GM18868 (cell line): ENCODE results near the gene TMSB15A.
"Not testable (repeated sequence)": the region's sequence is repeated elsewhere in the genome, so short reads cannot be mapped to it uniquely, and the experiment has no call there.

Source experiments
- ATAC-seq: cut with Tn5 transposase; IDR thresholded peaks from one replicate; pipeline ENCODE4 v1.9.1; 2021; ENCODE audit warnings: mild to moderate bottlenecking, moderate library complexity; ENCODE audit not compliant: unreplicated experiment

Gene TMSB15A

GRCh38 chrX:102515975-102516941, at the start of gene TMSB15A:
Gene TMSB15A, minus strand, starts transcription at chrX:102516739.
- peak; percentile 97 for ATAC-seq

GRCh38 chrX:102560423-102561068, 44.0 kb upstream of the TMSB15A start:
- no peak for ATAC-seq

- ATAC-seq: no peak
Measured at GRCh38 chrX:102558607-102559006, 42.1 kb upstream of the TMSB15A start.

- ATAC-seq: no peak
Measured at GRCh38 chrX:102548231-102548630, 31.7 kb upstream of the TMSB15A start.

GRCh38 chrX:102546828-102547493, 30.4 kb upstream of the TMSB15A start:
- no peak for ATAC-seq

- not testable (repeated sequence) for ATAC-seq
Measured at GRCh38 chrX:102546175-102546574, 29.6 kb upstream of the TMSB15A start.

GRCh38 chrX:102535958-102536357, 19.4 kb upstream of the TMSB15A start:
- ATAC-seq: no peak

GRCh38 chrX:102517326-102517725, 787 bp upstream of the TMSB15A start:
- no peak for ATAC-seq

GRCh38 chrX:102514536-102514935, 2.0 kb downstream of the TMSB15A start:
- no peak for ATAC-seq

- no peak for ATAC-seq
Measured at GRCh38 chrX:102498732-102499131, 17.8 kb downstream of the TMSB15A start.

GRCh38 chrX:102491766-102492165, 24.8 kb downstream of the TMSB15A start:
- no peak for ATAC-seq

GRCh38 chrX:102478765-102479164, 37.8 kb downstream of the TMSB15A start:
- ATAC-seq: not testable (repeated sequence)

GRCh38 chrX:102471762-102472220, 44.7 kb downstream of the TMSB15A start, which contains the start of gene TCP11X2:
Gene TCP11X2, minus strand, starts transcription at chrX:102471812.
- ATAC-seq: not testable (repeated sequence)

GRCh38 chrX:102470215-102470614, 46.3 kb downstream of the TMSB15A start:
- ATAC-seq: not testable (repeated sequence)
